ENCODE results near the gene PODXL2. TPM values are rescaled to one million over a fixed set of nuclear protein-coding genes. Genes with fewer than 3 reads are reported as not detected.

PODXL2 gene
- total and polyA plus RNA-seq, 2 experiments from 2014 or later, result 18.4 to 57.6 TPM

DNA sequence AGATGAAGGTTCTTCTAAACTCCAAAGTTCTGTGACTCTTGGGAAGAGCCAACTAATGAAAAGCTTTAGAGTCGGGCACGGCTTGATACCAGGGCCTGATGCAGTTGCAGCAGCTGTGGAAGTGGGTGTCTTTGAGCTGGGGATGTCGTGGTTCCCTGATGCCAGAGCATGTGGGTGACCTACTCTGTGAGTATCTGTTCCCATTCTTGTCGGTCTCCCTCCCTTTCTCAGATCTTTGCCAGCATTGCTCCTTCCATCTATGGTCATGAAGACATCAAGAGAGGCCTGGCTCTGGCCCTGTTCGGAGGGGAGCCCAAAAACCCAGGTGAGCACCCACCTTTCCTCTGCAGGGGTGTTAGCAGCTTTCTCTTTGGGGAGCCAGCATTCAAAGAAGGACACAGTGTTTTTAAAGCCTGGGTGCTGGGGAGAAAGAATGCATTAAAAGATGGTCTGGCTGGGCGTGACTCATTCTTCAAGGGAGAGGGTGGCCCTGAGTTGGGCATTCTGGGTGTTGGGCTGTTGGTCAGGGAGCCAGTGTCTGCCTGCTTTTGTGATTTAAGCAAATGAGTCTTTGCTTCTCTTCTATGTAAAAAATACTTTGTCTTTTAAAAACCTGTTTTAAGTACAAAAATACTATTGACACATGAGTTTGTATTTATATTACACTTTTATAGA is 13.2 kb upstream of the PODXL2 start (continued):
- TF ChIP-seq JUNB (IDR thresholded peaks at IDR 0.05; ENCODE audit: unreplicated experiment) (no peak), ZNF114 (CRISPR knock-in tag; IDR thresholded peaks at IDR 0.05) (no peak), CREB1 (CRISPR knock-in tag; IDR thresholded peaks at IDR 0.05; ENCODE audit: low read depth) (no peak), REST (IDR thresholded peaks at IDR 0.05; ENCODE audit: unreplicated experiment) (no peak), NANOG (IDR thresholded peaks at IDR 0.05; ENCODE audit: borderline replicate concordance) (no peak), STAT1 (IDR thresholded peaks at IDR 0.05; ENCODE audit: unreplicated experiment) (no peak)

DNA sequence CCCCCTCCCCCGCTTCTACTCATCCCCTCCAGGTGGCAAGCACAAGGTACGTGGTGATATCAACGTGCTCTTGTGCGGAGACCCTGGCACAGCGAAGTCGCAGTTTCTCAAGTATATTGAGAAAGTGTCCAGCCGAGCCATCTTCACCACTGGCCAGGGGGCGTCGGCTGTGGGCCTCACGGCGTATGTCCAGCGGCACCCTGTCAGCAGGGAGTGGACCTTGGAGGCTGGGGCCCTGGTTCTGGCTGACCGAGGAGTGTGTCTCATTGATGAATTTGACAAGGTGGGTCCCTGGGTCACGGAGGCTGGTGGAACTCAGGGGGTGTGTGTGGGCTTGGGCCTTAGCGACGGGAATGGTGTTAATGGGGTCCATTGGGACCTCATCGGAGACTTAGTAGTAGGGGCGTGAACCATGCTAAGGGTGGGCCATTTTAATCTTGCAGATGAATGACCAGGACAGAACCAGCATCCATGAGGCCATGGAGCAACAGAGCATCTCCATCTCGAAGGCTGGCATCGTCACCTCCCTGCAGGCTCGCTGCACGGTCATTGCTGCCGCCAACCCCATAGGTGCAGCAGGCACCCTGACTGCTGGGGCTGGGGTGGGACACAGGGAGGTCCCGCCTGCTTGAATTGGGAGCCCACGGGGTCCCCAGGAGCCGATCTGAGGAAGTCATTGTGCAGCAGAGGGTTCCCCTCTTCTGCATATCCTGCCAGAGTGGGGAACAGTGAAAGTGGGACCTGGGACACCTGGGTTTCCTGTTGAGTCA is 12.0 kb upstream of the PODXL2 start:
- no peaks in the 10 kb centered on the region for H3K9me2 ChIP-seq (ENCODE audit: insufficient read depth)
- peaks cover 36% of the 10 kb centered on the region; the same call in 1 of the 2 replicates for H4K20me1 ChIP-seq (replicated peaks; ENCODE audit: insufficient read depth)
- H3K4me2 ChIP-seq, result no peak overlapping the region
- no peak overlapping the region for H3K4me3 Mint-ChIP-seq
- no peaks in the 10 kb centered on the region for H3F3A ChIP-seq (replicated peaks; ENCODE audit: low read depth)
- H3K27me3 ChIP-seq (ENCODE audit: insufficient read depth), result no peaks in the 10 kb centered on the region
- H3K36me3 Mint-ChIP-seq (ENCODE audit: low read depth), result peaks cover 99% of the 10 kb centered on the region
- no peak overlapping the region for H2AFZ ChIP-seq
- DNase-seq (ENCODE audit: low spot score), result no peak
- peaks cover 72% of the 10 kb centered on the region for H3K36me3 ChIP-seq (ENCODE audit: insufficient read depth)
- H3K4me3 ChIP-seq, result no peak overlapping the region
- peaks cover 3% of the 10 kb centered on the region for H3K27me3 Mint-ChIP-seq (ENCODE audit: insufficient read depth, low read depth, poor library complexity)
- H3K9me3 Mint-ChIP-seq, result no peaks in the 10 kb centered on the region
- H3K4me1 ChIP-seq (ENCODE audit: insufficient read depth), result no peaks in the 10 kb centered on the region
- no peak overlapping the region for H3K27ac ChIP-seq (ENCODE audit: low read depth)
- no peak overlapping the region for H3K27ac Mint-ChIP-seq
- H3K79me2 ChIP-seq (replicated peaks; ENCODE audit: insufficient read depth), result peaks cover 30% of the 10 kb centered on the region
- H3K4me1 Mint-ChIP-seq, result peaks cover 8% of the 10 kb centered on the region; the same call in 1 of the 3 replicates
- no peak for ATAC-seq
- TF ChIP-seq EZH2 (IDR thresholded peaks at IDR 0.05; ENCODE audit: low read depth, unreplicated experiment) (no peak), STAT1 (IDR thresholded peaks at IDR 0.05; ENCODE audit: unreplicated experiment) (no peak), JUNB (IDR thresholded peaks at IDR 0.05; ENCODE audit: unreplicated experiment) (no peak), EZH2phosphoT487 (IDR thresholded peaks at IDR 0.05; ENCODE audit: unreplicated experiment) (no peak), ZNF331 (CRISPR knock-in tag; IDR thresholded peaks at IDR 0.05; ENCODE audit: low read depth) (no peak), ZNF114 (CRISPR knock-in tag; IDR thresholded peaks at IDR 0.05) (no peak), POLR2AphosphoS5 (IDR thresholded peaks at IDR 0.05; ENCODE audit: low read depth) (no peak), ZNF462 (CRISPR knock-in tag; IDR thresholded peaks at IDR 0.05) (no peak)
- TF ChIP-seq, protein P1, sequence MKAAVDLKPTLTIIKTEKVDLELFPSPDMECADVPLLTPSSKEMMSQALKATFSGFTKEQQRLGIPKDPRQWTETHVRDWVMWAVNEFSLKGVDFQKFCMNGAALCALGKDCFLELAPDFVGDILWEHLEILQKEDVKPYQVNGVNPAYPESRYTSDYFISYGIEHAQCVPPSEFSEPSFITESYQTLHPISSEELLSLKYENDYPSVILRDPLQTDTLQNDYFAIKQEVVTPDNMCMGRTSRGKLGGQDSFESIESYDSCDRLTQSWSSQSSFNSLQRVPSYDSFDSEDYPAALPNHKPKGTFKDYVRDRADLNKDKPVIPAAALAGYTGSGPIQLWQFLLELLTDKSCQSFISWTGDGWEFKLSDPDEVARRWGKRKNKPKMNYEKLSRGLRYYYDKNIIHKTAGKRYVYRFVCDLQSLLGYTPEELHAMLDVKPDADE (IDR thresholded peaks at IDR 0.05), result no peak
